ENCODE data around the gene SLAMF6.

DNA sequence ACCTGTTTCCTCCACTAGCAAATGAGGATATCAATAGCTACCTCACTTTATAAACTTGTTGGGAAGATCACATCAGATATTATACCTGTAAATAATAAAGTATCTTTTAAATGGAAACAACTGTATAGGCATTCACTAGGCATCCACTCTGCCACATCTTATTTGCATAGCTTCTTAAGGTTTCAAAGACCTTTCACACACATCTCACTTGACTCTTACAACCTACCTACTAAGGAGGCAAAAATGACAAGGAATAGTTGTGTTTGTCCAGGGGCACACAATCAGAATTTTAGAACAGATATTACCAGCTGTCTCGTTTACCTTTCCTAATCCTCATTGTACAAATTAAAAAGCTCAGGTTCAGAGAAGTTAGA lies 71.2 kb downstream of the SLAMF6 start:
- TF ChIP-seq, protein P1, sequence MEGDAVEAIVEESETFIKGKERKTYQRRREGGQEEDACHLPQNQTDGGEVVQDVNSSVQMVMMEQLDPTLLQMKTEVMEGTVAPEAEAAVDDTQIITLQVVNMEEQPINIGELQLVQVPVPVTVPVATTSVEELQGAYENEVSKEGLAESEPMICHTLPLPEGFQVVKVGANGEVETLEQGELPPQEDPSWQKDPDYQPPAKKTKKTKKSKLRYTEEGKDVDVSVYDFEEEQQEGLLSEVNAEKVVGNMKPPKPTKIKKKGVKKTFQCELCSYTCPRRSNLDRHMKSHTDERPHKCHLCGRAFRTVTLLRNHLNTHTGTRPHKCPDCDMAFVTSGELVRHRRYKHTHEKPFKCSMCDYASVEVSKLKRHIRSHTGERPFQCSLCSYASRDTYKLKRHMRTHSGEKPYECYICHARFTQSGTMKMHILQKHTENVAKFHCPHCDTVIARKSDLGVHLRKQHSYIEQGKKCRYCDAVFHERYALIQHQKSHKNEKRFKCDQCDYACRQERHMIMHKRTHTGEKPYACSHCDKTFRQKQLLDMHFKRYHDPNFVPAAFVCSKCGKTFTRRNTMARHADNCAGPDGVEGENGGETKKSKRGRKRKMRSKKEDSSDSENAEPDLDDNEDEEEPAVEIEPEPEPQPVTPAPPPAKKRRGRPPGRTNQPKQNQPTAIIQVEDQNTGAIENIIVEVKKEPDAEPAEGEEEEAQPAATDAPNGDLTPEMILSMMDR (IDR thresholded peaks at IDR 0.05), result no peak
- no peak for TF ChIP-seq POLR2A (IDR thresholded peaks at IDR 0.05)
